ENCODE results near the gene MED27.

MED27 gene

GRCh38 chr9:131826053-131826452 lies 253.6 kb downstream of the MED27 start:
- TF ChIP-seq TAF1 (IDR thresholded peaks at IDR 0.05; ENCODE audit: borderline replicate concordance, low read depth, low read length) (no peak), POLR2A (IDR thresholded peaks at IDR 0.05; ENCODE audit: low read depth, low read length) (no peak), POLR2AphosphoS5 (IDR thresholded peaks at IDR 0.05; ENCODE audit: low read depth, low read length) (no peak)
- no peak for DNase-seq (ENCODE audit: insufficient read length)
- FAIRE-seq, result no peak

DNA sequence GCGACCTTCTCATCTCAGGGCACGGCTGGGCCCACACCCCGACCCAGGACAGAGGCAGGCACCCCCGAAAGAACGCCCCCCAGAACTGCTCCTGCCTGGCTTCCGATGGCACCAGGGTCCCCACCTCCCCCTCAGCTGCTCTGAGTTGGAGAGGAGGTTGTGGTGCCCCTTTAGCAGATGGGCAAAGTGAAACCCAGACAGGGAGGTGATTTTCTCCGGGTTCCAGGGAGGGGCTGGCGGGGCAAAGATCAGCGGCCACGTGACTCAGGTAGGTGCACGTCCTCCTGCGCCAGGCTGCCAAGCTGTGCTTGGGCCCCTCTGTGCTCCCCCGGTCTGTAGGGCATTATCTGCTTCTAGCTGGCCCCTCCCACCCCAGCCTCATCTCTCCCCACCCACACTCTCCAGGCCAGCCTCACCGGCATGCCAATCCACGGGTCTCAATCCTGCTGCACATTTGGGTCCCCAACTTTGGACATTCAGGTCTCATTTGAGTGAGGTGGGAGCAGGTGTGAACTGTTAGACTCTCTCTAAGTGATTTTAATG lies 254.6 kb downstream of the MED27 start:
- no peak for TF ChIP-seq POLR2AphosphoS5 (IDR thresholded peaks at IDR 0.05; ENCODE audit: low read depth, low read length)
- FAIRE-seq, result no peak
- no peak for DNase-seq (ENCODE audit: insufficient read length)

- DNase-seq (ENCODE audit: insufficient read length) (no peak), FAIRE-seq (no peak)
- no peak for TF ChIP-seq TAF1 (IDR thresholded peaks at IDR 0.05; ENCODE audit: borderline replicate concordance, low read depth, low read length)
- TF ChIP-seq POLR2A (IDR thresholded peaks at IDR 0.05; ENCODE audit: low read depth, low read length), result no peak
- TF ChIP-seq POLR2AphosphoS5 (IDR thresholded peaks at IDR 0.05; ENCODE audit: low read depth, low read length), result no peak
Observed at GRCh38 chr9:131824155-131824594, 255.5 kb downstream of the MED27 start.

DNA sequence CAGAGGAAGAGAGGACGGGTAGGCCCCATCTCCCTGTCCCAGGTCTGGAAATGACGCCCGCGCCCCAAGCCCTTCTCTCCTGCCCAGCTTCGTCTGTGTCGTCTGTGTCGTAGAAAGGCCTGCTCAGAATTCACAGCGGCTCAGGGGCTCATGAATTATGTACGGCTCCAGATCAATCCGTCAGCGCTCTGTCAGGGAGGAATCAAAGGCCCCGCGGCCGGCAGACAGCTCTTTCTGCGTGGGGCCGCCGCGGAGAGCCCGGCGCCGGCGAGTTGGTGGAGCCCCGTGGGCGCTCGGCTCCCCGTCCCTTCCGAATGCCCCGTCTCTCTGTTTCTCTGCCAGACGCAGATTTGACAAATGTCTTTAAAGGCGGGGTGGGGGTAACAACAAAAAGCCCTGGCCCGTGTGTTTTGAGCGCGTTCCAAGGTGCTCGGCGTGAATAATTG lies 255.9 kb downstream of the MED27 start:
- DNase-seq (ENCODE audit: insufficient read length), result no peak
- FAIRE-seq, result no peak
- TF ChIP-seq POLR2AphosphoS5 (IDR thresholded peaks at IDR 0.05; ENCODE audit: low read depth, low read length) (no peak), POLR2A (IDR thresholded peaks at IDR 0.05; ENCODE audit: low read depth, low read length) (no peak)

- FAIRE-seq (no peak), DNase-seq (ENCODE audit: insufficient read length) (no peak)
- TF ChIP-seq TAF1 (IDR thresholded peaks at IDR 0.05; ENCODE audit: borderline replicate concordance, low read depth, low read length) (no peak), POLR2A (IDR thresholded peaks at IDR 0.05; ENCODE audit: low read depth, low read length) (no peak), POLR2AphosphoS5 (IDR thresholded peaks at IDR 0.05; ENCODE audit: low read depth, low read length) (no peak)
Observed at GRCh38 chr9:131818089-131818488, 261.6 kb downstream of the MED27 start.

- FAIRE-seq (no peak), DNase-seq (ENCODE audit: insufficient read length) (no peak)
- TF ChIP-seq POLR2AphosphoS5 (IDR thresholded peaks at IDR 0.05; ENCODE audit: low read depth, low read length), result no peak
- no peak for TF ChIP-seq POLR2A (IDR thresholded peaks at IDR 0.05; ENCODE audit: low read depth, low read length)
- no peak for TF ChIP-seq TAF1 (IDR thresholded peaks at IDR 0.05; ENCODE audit: borderline replicate concordance, low read depth, low read length)
Observed at GRCh38 chr9:131817627-131818026, 262.0 kb downstream of the MED27 start.

- DNase-seq (ENCODE audit: insufficient read length), result no peak
- TF ChIP-seq POLR2A (IDR thresholded peaks at IDR 0.05; ENCODE audit: low read depth, low read length), result no peak
- TF ChIP-seq TAF1 (IDR thresholded peaks at IDR 0.05; ENCODE audit: borderline replicate concordance, low read depth, low read length), result no peak
- no peak for TF ChIP-seq POLR2AphosphoS5 (IDR thresholded peaks at IDR 0.05; ENCODE audit: low read depth, low read length)
- FAIRE-seq, result no peak
Observed at GRCh38 chr9:131817073-131817472, 262.6 kb downstream of the MED27 start.

DNA sequence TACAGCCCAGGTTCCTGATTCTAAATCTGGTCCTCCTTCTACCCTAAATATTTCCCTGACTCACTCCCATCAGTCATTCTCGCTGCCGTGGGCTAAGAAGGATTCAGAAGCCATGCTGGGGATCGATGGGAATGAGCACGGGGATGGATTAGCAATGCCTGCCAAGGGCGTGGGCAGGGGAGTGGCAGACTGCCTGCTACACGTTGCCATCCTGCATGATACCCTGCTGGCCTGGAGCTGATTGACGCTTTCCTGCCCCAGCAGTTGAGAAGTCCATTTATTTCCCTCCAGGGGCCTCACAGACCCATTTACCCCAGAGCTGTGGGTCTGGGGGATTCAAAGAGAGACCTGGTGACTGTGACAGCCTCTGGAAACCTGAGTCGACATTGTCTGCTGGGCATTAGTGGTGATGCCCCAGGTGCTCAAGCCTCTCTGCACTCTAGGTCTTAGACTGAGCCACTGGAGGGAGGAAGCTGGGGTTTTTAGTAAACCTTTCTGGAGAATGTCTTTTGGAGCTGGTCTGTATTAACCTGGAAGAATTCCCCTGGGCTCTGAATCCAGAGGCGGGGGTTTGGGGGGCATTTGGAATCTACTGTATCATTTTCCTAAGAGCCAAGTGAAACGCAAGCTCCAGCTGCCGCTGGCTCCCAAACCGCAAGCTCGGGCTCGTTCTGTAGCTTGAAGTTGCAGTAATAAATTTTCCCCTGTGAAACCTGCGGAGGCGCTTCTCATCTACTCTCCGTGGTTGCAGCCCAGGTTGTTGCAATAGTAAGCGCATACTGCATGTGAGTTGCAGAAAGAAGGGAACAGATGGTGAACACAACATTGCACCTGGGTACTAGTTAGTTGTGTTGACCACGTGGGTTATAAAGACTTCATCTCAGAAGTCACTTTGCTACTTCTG lies 263.4 kb downstream of the MED27 start:
- FAIRE-seq, result no peak
- TF ChIP-seq TAF1 (IDR thresholded peaks at IDR 0.05; ENCODE audit: borderline replicate concordance, low read depth, low read length) (no peak), POLR2A (IDR thresholded peaks at IDR 0.05; ENCODE audit: low read depth, low read length) (no peak), POLR2AphosphoS5 (IDR thresholded peaks at IDR 0.05; ENCODE audit: low read depth, low read length) (no peak)
- DNase-seq (ENCODE audit: insufficient read length), result no peak

DNA sequence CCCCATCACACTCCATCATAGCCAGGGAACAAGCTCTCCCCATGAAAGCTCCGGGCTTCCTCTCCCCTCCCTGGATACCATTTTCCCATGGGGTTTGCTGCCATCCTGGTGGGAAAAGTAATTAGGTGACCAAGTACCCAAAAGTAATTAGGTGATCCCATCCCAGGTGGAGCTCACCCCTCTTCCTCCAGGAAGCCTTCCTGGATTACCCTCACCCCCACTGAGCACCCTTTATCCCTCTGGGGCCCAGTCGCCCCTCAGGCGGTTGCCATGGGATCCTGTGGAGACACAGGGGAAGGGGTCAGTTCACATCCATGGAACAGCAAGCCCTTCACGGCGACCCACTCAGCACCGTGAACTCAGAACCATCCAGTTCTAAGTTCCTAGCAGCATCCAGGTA lies 265.0 kb downstream of the MED27 start:
- DNase-seq (ENCODE audit: insufficient read length) (no peak), FAIRE-seq (no peak)
- TF ChIP-seq TAF1 (IDR thresholded peaks at IDR 0.05; ENCODE audit: borderline replicate concordance, low read depth, low read length), result no peak
- TF ChIP-seq POLR2A (IDR thresholded peaks at IDR 0.05; ENCODE audit: low read depth, low read length), result no peak
- no peak for TF ChIP-seq POLR2AphosphoS5 (IDR thresholded peaks at IDR 0.05; ENCODE audit: low read depth, low read length)

GRCh38 chr9:131813116-131813515 lies 266.6 kb downstream of the MED27 start:
- no peak for DNase-seq (ENCODE audit: insufficient read length)
- no peak for FAIRE-seq
- TF ChIP-seq TAF1 (IDR thresholded peaks at IDR 0.05; ENCODE audit: borderline replicate concordance, low read depth, low read length) (no peak), POLR2A (IDR thresholded peaks at IDR 0.05; ENCODE audit: low read depth, low read length) (no peak), POLR2AphosphoS5 (IDR thresholded peaks at IDR 0.05; ENCODE audit: low read depth, low read length) (no peak)

DNA sequence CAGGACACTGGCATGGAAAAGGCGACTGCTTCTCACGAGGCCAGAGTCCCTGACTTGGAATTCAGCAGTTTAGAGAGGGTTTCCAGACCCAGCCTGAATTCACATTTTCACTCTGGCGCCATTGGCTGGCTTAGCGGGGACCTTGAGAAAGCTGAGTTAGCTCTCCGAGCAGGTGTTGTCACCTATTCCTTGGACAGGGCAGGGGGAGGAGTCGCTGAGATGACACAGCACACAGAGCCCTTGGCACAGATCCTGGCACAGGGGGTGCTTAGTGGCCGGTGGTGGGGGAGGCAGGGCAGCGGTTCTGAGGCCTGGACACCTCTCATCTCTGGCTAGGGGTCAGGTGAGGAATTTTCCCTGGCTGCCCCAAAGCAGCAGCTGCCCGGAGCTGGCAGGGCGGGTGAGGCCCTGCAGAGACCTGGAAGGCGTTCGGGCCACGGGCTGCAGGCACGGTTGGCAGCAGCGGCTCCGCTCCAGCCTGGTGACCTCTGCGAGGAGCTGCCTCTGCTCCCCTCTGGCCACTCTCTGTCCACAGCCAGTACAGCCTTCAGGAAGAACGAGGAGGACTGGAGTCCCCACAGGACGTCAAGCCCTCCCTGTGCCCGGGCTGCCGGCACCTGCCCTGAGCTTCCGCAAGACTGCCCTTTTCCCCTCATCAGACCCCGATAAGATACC lies 267.4 kb downstream of the MED27 start:
- no peak for DNase-seq (ENCODE audit: insufficient read length)
- TF ChIP-seq TAF1 (IDR thresholded peaks at IDR 0.05; ENCODE audit: borderline replicate concordance, low read depth, low read length) (no peak), POLR2A (IDR thresholded peaks at IDR 0.05; ENCODE audit: low read depth, low read length) (no peak), POLR2AphosphoS5 (IDR thresholded peaks at IDR 0.05; ENCODE audit: low read depth, low read length) (no peak)
- FAIRE-seq, result no peak

GRCh38 chr9:131811405-131811804 lies 268.3 kb downstream of the MED27 start:
- no peak for FAIRE-seq

More at GRCh38 chr9:131811405-131811804, 268.3 kb downstream of the MED27 start:
- DNase-seq (ENCODE audit: insufficient read length), result no peak
- TF ChIP-seq TAF1 (IDR thresholded peaks at IDR 0.05; ENCODE audit: borderline replicate concordance, low read depth, low read length) (no peak), POLR2AphosphoS5 (IDR thresholded peaks at IDR 0.05; ENCODE audit: low read depth, low read length) (no peak), POLR2A (IDR thresholded peaks at IDR 0.05; ENCODE audit: low read depth, low read length) (no peak)

All from GM12892 (cell line).